ENCODE results near the gene BOLA3.

BOLA3 gene

DNA sequence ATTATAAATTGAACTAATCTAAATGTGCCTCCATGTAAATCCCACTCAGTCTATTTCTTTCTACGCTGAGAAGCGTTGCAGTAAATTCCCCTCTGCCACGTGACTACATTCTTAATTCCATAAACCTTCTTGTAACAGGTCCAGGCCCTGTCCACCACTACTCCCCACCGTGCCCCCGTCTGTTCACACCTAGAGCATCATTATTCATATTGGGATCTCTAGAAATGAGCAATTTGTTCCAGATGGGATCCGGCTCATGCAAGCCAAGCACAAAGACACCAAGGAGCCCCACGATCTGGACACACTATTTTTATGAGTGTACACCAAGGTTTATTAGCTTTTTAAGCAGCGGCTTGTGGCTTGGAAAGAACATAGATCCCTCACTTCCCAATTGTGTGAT, 38.2 kb downstream of the BOLA3 start:
- Histone ChIP-seq H3K4me1 (ENCODE audit: control insufficient read depth in 2 of 2, insufficient read depth in 1 of 2, low read depth in 1 of 2, low read length in 2 of 2) (peaks cover 0 to 12% of the 10 kb centered on the region in 2 donors), H3K27me3 (ENCODE audit: control insufficient read depth in 3 of 3, insufficient read depth in 3 of 3, low read depth in 1 of 3, low read length in 3 of 3) (no peaks in the 10 kb centered on the region), H3K9me3 (replicated peaks in 1 of 2; ENCODE audit: control insufficient read depth in 2 of 2, insufficient read depth in 1 of 2, low read depth in 1 of 2, low read length in 2 of 2) (no peaks in the 10 kb centered on the region), H3K9ac (ENCODE audit: low read depth, low read length, poor library complexity) (no peak overlapping the region), H3K4me2 (ENCODE audit: insufficient read depth, low read length, poor library complexity, severe bottlenecking) (no peak overlapping the region), H3K4me3 (ENCODE audit: low read length in 2 of 2) (no peak overlapping the region), H3K18ac (ENCODE audit: low read length) (no peak overlapping the region), H3K27ac (replicated peaks; ENCODE audit: low read length) (no peak overlapping the region), H2AFZ (ENCODE audit: low read length) (no peak overlapping the region), H4K8ac (ENCODE audit: low read depth, low read length) (no peak overlapping the region), H3K23ac (ENCODE audit: low read depth, low read length, poor library complexity) (no peak overlapping the region), H2BK120ac (ENCODE audit: low read depth, low read length) (no peak overlapping the region), H3K36me3 (replicated peaks in 1 of 2; ENCODE audit: control insufficient read depth in 2 of 2, insufficient read depth in 2 of 2, low read length in 2 of 2) (peaks cover 1 to 23% of the 10 kb centered on the region in 2 donors), H2BK15ac (ENCODE audit: low read length) (no peak overlapping the region), H3K14ac (ENCODE audit: low read length) (no peak overlapping the region), H3K4ac (ENCODE audit: low read length) (no peak overlapping the region), H2BK5ac (ENCODE audit: low read length) (no peak overlapping the region), H3K79me1 (ENCODE audit: low read depth, low read length) (no peaks in the 10 kb centered on the region), H2AK5ac (ENCODE audit: low read depth, low read length) (no peak overlapping the region), H4K91ac (ENCODE audit: low read depth, low read length, poor library complexity) (no peak overlapping the region), H2BK12ac (ENCODE audit: low read length) (no peak overlapping the region)
- DNase-seq (ENCODE audit: low spot score): no peak
- no CpG with 5 or more reads among the region's 8 CpGs for WGBS, 2 donors (ENCODE audit: extremely low coverage in 2 of 2, insufficient read length in 2 of 2, insufficient replicate concordance in 1 of 2)

DNA sequence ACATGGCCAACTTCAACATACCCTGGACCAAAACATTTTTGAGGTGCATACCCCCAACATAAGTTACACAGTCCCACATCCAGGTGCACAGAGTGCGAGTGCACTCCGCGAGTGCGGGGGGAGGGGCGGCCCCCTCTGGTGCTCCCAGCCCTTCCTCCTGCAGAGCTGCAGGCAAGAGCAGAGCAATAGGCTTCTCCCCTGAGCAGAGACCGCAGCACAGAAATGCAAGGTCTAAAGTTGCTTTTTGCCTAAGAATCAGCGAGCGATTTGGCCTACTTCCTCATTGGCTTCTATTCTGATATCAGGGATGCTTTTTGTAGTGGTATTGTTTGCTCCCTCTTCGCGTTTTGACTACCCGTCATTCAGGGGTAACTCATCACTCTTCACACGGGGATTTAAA, 40.6 kb downstream of the BOLA3 start:
- DNase-seq (ENCODE audit: low spot score): no peak

GRCh38 chr2:74105413-74105812, 42.3 kb downstream of the BOLA3 start:
- H3K23ac ChIP-seq (ENCODE audit: low read depth, low read length, poor library complexity): no peak overlapping the region
- H3K18ac ChIP-seq (ENCODE audit: low read length): no peak overlapping the region
- WGBS, 2 donors (ENCODE audit: extremely low coverage in 2 of 2, insufficient read length in 2 of 2, insufficient replicate concordance in 1 of 2): no CpG with 5 or more reads among the region's 8 CpGs
- no peak overlapping the region for H3K14ac ChIP-seq (ENCODE audit: low read length)
- H2AK5ac ChIP-seq (ENCODE audit: low read depth, low read length): no peak overlapping the region
- peaks cover 20 to 64% of the 10 kb centered on the region in 2 donors for H3K36me3 ChIP-seq (replicated peaks in 1 of 2; ENCODE audit: control insufficient read depth in 2 of 2, insufficient read depth in 2 of 2, low read length in 2 of 2)
- H3K4me2 ChIP-seq (ENCODE audit: insufficient read depth, low read length, poor library complexity, severe bottlenecking): no peak overlapping the region
- H3K27ac ChIP-seq (replicated peaks; ENCODE audit: low read length): no peak overlapping the region
- no peak overlapping the region for H3K9ac ChIP-seq (ENCODE audit: low read depth, low read length, poor library complexity)
- H3K4me3 ChIP-seq (ENCODE audit: low read length in 2 of 2): no peak overlapping the region
- H3K79me1 ChIP-seq (ENCODE audit: low read depth, low read length): no peaks in the 10 kb centered on the region
- no peaks in the 10 kb centered on the region for H3K9me3 ChIP-seq (replicated peaks in 1 of 2; ENCODE audit: control insufficient read depth in 2 of 2, insufficient read depth in 1 of 2, low read depth in 1 of 2, low read length in 2 of 2)
- peaks cover 0 to 10% of the 10 kb centered on the region in 2 donors for H3K4me1 ChIP-seq (ENCODE audit: control insufficient read depth in 2 of 2, insufficient read depth in 1 of 2, low read depth in 1 of 2, low read length in 2 of 2)
- H3K27me3 ChIP-seq (ENCODE audit: control insufficient read depth in 3 of 3, insufficient read depth in 3 of 3, low read depth in 1 of 3, low read length in 3 of 3): no peaks in the 10 kb centered on the region
- H2BK15ac ChIP-seq (ENCODE audit: low read length): no peak overlapping the region
- H4K8ac ChIP-seq (ENCODE audit: low read depth, low read length): no peak overlapping the region
- no peak overlapping the region for H2AFZ ChIP-seq (ENCODE audit: low read length)
- H2BK5ac ChIP-seq (ENCODE audit: low read length): no peak overlapping the region
- no peak overlapping the region for H4K91ac ChIP-seq (ENCODE audit: low read depth, low read length, poor library complexity)
- no peak for DNase-seq (ENCODE audit: low spot score)
- H3K4ac ChIP-seq (ENCODE audit: low read length): no peak overlapping the region
- H2BK12ac ChIP-seq (ENCODE audit: low read length): no peak overlapping the region
- H2BK120ac ChIP-seq (ENCODE audit: low read depth, low read length): no peak overlapping the region

More for the DNA sequence above, 40.6 kb downstream of the BOLA3 start:
- no peak overlapping the region for H3K9ac ChIP-seq (ENCODE audit: low read depth, low read length, poor library complexity)
- no peak overlapping the region for H3K4me2 ChIP-seq (ENCODE audit: insufficient read depth, low read length, poor library complexity, severe bottlenecking)
- WGBS, 2 donors (ENCODE audit: extremely low coverage in 2 of 2, insufficient read length in 2 of 2, insufficient replicate concordance in 1 of 2): no CpG with 5 or more reads among the region's 12 CpGs
- H3K4me3 ChIP-seq (ENCODE audit: low read length in 2 of 2): no peak overlapping the region
- H3K79me1 ChIP-seq (ENCODE audit: low read depth, low read length): no peaks in the 10 kb centered on the region
- H4K91ac ChIP-seq (ENCODE audit: low read depth, low read length, poor library complexity): no peak overlapping the region
- no peak overlapping the region for H2BK12ac ChIP-seq (ENCODE audit: low read length)
- H2BK5ac ChIP-seq (ENCODE audit: low read length): no peak overlapping the region
- H3K27ac ChIP-seq (replicated peaks; ENCODE audit: low read length): peak overlapping the region; percentile 45
- H3K4ac ChIP-seq (ENCODE audit: low read length): no peak overlapping the region
- no peak overlapping the region for H3K14ac ChIP-seq (ENCODE audit: low read length)
- H2AFZ ChIP-seq (ENCODE audit: low read length): no peak overlapping the region
- no peak overlapping the region for H3K18ac ChIP-seq (ENCODE audit: low read length)
- peaks cover 7 to 48% of the 10 kb centered on the region in 2 donors for H3K36me3 ChIP-seq (replicated peaks in 1 of 2; ENCODE audit: control insufficient read depth in 2 of 2, insufficient read depth in 2 of 2, low read length in 2 of 2)
- H3K27me3 ChIP-seq (ENCODE audit: control insufficient read depth in 3 of 3, insufficient read depth in 3 of 3, low read depth in 1 of 3, low read length in 3 of 3): no peaks in the 10 kb centered on the region
- H4K8ac ChIP-seq (ENCODE audit: low read depth, low read length): no peak overlapping the region
- H3K23ac ChIP-seq (ENCODE audit: low read depth, low read length, poor library complexity): no peak overlapping the region
- no peaks in the 10 kb centered on the region for H3K9me3 ChIP-seq (replicated peaks in 1 of 2; ENCODE audit: control insufficient read depth in 2 of 2, insufficient read depth in 1 of 2, low read depth in 1 of 2, low read length in 2 of 2)
- H2BK15ac ChIP-seq (ENCODE audit: low read length): no peak overlapping the region
- no peak overlapping the region for H2AK5ac ChIP-seq (ENCODE audit: low read depth, low read length)
- peaks cover 0 to 12% of the 10 kb centered on the region in 2 donors for H3K4me1 ChIP-seq (ENCODE audit: control insufficient read depth in 2 of 2, insufficient read depth in 1 of 2, low read depth in 1 of 2, low read length in 2 of 2)
- H2BK120ac ChIP-seq (ENCODE audit: low read depth, low read length): no peak overlapping the region

DNA sequence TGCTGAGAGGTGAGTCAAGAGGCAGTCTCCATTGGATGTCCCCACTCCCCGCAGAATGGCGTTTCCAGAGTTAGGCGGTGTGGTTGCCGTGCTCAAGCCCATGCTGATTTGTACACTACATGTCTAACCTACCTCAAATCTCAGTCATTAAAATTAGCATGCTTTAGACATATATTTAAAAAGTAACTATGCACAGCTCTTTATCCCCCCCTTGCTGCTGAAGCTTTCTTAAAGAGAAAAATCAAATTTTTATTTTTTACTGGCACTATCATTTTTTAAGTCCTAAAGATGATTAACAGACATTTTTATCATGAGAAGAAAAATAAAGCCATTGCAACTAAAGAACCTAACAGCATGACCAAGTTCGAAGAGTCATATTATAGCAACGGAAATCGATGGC, 42.9 kb downstream of the BOLA3 start:
- H3K4me3 ChIP-seq (ENCODE audit: low read length in 2 of 2): no peak overlapping the region
- H3K36me3 ChIP-seq (replicated peaks in 1 of 2; ENCODE audit: control insufficient read depth in 2 of 2, insufficient read depth in 2 of 2, low read length in 2 of 2): peaks cover 26 to 70% of the 10 kb centered on the region in 2 donors
- H2AK5ac ChIP-seq (ENCODE audit: low read depth, low read length): no peak overlapping the region
- H2BK15ac ChIP-seq (ENCODE audit: low read length): no peak overlapping the region
- no peak for DNase-seq (ENCODE audit: low spot score)
- peaks cover 0 to 10% of the 10 kb centered on the region in 2 donors for H3K4me1 ChIP-seq (ENCODE audit: control insufficient read depth in 2 of 2, insufficient read depth in 1 of 2, low read depth in 1 of 2, low read length in 2 of 2)
- H4K8ac ChIP-seq (ENCODE audit: low read depth, low read length): no peak overlapping the region
- no peaks in the 10 kb centered on the region for H3K79me1 ChIP-seq (ENCODE audit: low read depth, low read length)
- no peak overlapping the region for H3K14ac ChIP-seq (ENCODE audit: low read length)
- no peak overlapping the region for H2AFZ ChIP-seq (ENCODE audit: low read length)
- no peak overlapping the region for H3K4ac ChIP-seq (ENCODE audit: low read length)
- H3K18ac ChIP-seq (ENCODE audit: low read length): no peak overlapping the region
- no peak overlapping the region for H4K91ac ChIP-seq (ENCODE audit: low read depth, low read length, poor library complexity)
- H3K9me3 ChIP-seq (replicated peaks in 1 of 2; ENCODE audit: control insufficient read depth in 2 of 2, insufficient read depth in 1 of 2, low read depth in 1 of 2, low read length in 2 of 2): no peaks in the 10 kb centered on the region
- no peak overlapping the region for H3K27ac ChIP-seq (replicated peaks; ENCODE audit: low read length)
- H2BK12ac ChIP-seq (ENCODE audit: low read length): no peak overlapping the region
- H3K4me2 ChIP-seq (ENCODE audit: insufficient read depth, low read length, poor library complexity, severe bottlenecking): no peak overlapping the region
- H3K23ac ChIP-seq (ENCODE audit: low read depth, low read length, poor library complexity): no peak overlapping the region
- H2BK5ac ChIP-seq (ENCODE audit: low read length): no peak overlapping the region
- no CpG with 5 or more reads among the region's 7 CpGs for WGBS, 2 donors (ENCODE audit: extremely low coverage in 2 of 2, insufficient read length in 2 of 2, insufficient replicate concordance in 1 of 2)
- no peak overlapping the region for H3K9ac ChIP-seq (ENCODE audit: low read depth, low read length, poor library complexity)
- no peaks in the 10 kb centered on the region for H3K27me3 ChIP-seq (ENCODE audit: control insufficient read depth in 3 of 3, insufficient read depth in 3 of 3, low read depth in 1 of 3, low read length in 3 of 3)
- H2BK120ac ChIP-seq (ENCODE audit: low read depth, low read length): no peak overlapping the region

Measured in neuronal stem cell (in vitro differentiated cells).